ENCODE data around the gene TRAF3.

GRCh38 chr14:102928412-102929240 lies 151.4 kb downstream of the TRAF3 start:
- TF ChIP-seq POLR2AphosphoS5 (IDR thresholded peaks at IDR 0.05), result peak; percentile 62 to 85 (median 71)
- TF ChIP-seq CTCF (IDR thresholded peaks at IDR 0.05 in 8 of 11, conservative IDR thresholded peaks at IDR 0.05 in 3 of 11), result no peak
- no peak for TF ChIP-seq POLR2A (IDR thresholded peaks at IDR 0.05)

Measured in spleen (tissue), 7 donors.